Type B pancreatic cell (in vitro differentiated cells): Measurements from ENCODE around the gene HDLBP. TPM values are rescaled to one million over a fixed set of nuclear protein-coding genes. Genes with fewer than 3 reads are reported as not detected.
"Not testable (repeated sequence)": the region's sequence is repeated elsewhere in the genome, so short reads cannot be mapped to it uniquely, and the experiment has no call there.

Experiments
- DNase-seq: peaks from one replicate; pipeline ENCODE4 v3.0.0; 2021; ENCODE audit warnings: mixed read lengths; ENCODE audit not compliant: unreplicated experiment; ENCODE audit errors: extremely low spot score
- H3K27ac Mint-ChIP-seq: 2 replicates; pipeline ENCODE4 v1.8.0; 2021; ENCODE audit warnings: mild to moderate bottlenecking, mixed read lengths
- H3K27me3 Mint-ChIP-seq: 2 replicates; pipeline ENCODE4 v1.8.0; 2021; ENCODE audit warnings: mixed read lengths
- H3K36me3 Mint-ChIP-seq: 2 replicates; pipeline ENCODE4 v1.8.0; 2021; ENCODE audit warnings: mixed read lengths
- H3K4me1 Mint-ChIP-seq: one replicate; pipeline ENCODE4 v1.8.0; 2021; ENCODE audit warnings: mixed read lengths; ENCODE audit not compliant: unreplicated experiment
- H3K4me3 Mint-ChIP-seq: 2 replicates; pipeline ENCODE4 v1.8.0; 2021; ENCODE audit warnings: mild to moderate bottlenecking, mixed read lengths
- H3K9me3 Mint-ChIP-seq: 2 replicates; pipeline ENCODE4 v1.8.0; 2021; ENCODE audit warnings: mixed read lengths
- total RNA-seq: library from RNA; stranded (reverse); gene quantifications from 2 replicates; pipeline ENCODE4 v1.2.1, GENCODE V29; 2021; ENCODE audit warnings: low replicate concordance
- TF ChIP-seq, protein P1 (sequence below): fragments of 200-600 bp; sonication (generic); conservative IDR thresholded peaks from 2 replicates; pipeline ENCODE4 v1.5.0; 2021; ENCODE audit warnings: antibody characterized with exemption, mild to moderate bottlenecking

HDLBP gene
- total RNA-seq, 1 donor from 2014 or later: 466 TPM

DNA sequence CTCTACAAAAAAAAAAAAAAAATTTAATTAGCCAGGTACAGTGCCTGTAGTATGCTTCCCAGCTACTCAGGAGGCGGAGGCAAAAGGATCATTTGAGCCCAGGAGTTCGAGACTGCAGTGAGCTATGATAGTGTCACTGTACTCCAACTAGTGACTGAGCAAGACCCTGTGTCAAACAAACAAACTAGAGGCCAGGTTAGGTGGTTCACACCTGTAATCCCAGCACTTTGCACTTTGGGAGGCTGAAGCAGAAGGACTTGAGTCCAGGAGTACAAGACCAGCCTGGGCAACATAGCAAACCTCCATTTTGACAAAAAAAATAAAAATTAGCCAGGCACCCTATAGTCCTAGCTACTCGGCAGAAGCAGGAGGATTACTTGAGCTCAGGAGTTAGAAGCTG lies 13.4 kb downstream of the HDLBP start:
- Mint-ChIP-seq H3K27ac (no peak overlapping the region), H3K4me1 (peaks cover 36% of the 10 kb centered on the region), H3K4me3 (no peak overlapping the region), H3K27me3 (no peaks in the 10 kb centered on the region), H3K9me3 (peaks cover 4% of the 10 kb centered on the region), H3K36me3 (peaks cover 9% of the 10 kb centered on the region)
- no peak for DNase-seq
- TF ChIP-seq, protein P1, sequence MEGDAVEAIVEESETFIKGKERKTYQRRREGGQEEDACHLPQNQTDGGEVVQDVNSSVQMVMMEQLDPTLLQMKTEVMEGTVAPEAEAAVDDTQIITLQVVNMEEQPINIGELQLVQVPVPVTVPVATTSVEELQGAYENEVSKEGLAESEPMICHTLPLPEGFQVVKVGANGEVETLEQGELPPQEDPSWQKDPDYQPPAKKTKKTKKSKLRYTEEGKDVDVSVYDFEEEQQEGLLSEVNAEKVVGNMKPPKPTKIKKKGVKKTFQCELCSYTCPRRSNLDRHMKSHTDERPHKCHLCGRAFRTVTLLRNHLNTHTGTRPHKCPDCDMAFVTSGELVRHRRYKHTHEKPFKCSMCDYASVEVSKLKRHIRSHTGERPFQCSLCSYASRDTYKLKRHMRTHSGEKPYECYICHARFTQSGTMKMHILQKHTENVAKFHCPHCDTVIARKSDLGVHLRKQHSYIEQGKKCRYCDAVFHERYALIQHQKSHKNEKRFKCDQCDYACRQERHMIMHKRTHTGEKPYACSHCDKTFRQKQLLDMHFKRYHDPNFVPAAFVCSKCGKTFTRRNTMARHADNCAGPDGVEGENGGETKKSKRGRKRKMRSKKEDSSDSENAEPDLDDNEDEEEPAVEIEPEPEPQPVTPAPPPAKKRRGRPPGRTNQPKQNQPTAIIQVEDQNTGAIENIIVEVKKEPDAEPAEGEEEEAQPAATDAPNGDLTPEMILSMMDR: no peak

DNA sequence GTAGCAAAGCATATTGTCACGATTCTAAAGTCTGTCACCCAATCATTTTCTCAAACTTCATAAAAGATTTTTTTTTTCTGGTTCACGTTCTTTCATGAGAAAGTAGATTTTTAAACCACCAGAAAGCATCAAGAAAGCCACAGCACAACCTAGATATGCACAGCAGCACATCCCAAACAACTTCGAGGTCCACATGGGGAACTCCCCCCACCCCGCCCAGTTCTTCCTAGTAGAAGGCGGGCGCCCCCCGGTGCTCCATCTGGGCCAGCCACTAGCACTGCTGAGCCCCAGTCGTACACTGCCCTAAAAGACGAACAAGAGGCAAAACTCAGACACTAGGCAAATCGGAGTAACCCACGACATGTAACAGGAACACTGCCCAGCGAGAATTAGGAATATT lies 15.5 kb downstream of the HDLBP start:
- Mint-ChIP-seq H3K27me3 (no peaks in the 10 kb centered on the region), H3K27ac (peak overlapping the region; percentile 26), H3K4me3 (no peak overlapping the region), H3K9me3 (peaks cover 4% of the 10 kb centered on the region), H3K36me3 (peaks cover 18% of the 10 kb centered on the region), H3K4me1 (peaks cover 36% of the 10 kb centered on the region)
- TF ChIP-seq, protein P1: no peak
- no peak for DNase-seq

DNA sequence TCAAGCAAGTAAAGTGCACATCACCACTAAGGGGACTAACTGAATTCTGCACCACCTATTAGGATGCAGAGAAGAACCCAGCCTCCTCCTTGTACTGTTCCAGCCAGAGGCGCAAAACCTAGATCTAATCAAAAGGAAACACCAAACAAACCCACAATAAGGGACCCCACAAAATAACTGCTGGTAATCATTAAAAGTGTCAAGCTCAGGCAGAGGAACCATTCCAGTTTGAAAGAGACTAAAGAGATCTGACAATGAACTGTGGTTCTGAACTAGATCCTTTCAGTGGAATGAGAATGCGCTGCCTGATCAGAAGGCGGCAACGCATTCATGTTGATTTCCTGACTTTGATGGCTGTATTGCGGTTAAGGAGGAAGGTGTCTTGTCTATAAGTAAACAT lies 16.8 kb downstream of the HDLBP start:
- Mint-ChIP-seq H3K27me3 (no peaks in the 10 kb centered on the region), H3K4me3 (no peak overlapping the region), H3K9me3 (peaks cover 4% of the 10 kb centered on the region), H3K36me3 (peaks cover 18% of the 10 kb centered on the region), H3K27ac (no peak overlapping the region), H3K4me1 (peaks cover 24% of the 10 kb centered on the region)
- no peak for DNase-seq
- TF ChIP-seq, protein P1: no peak

DNA sequence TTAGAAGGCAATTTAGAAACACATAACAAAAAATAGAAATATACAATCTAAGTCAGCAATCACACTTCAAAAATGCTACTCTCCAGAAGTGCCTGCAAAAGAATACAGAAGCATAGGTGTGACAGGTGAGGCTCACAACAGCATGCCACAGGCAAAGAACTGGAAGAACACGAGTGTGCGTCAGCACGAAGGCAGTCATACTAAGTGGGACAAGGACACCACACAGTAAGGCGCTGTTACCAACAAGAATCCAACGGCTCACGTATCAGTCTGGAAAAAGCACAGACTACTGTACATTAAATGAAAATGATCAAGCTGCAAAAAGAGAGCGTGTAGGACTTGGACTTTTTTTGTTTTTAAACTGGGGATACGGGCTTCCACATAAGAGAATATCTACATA lies 18.7 kb downstream of the HDLBP start:
- Mint-ChIP-seq H3K4me3 (no peak overlapping the region), H3K27me3 (no peaks in the 10 kb centered on the region), H3K27ac (no peak overlapping the region), H3K36me3 (peaks cover 18% of the 10 kb centered on the region), H3K9me3 (peaks cover 4% of the 10 kb centered on the region), H3K4me1 (peaks cover 14% of the 10 kb centered on the region)
- no peak for DNase-seq
- TF ChIP-seq, protein P1: no peak

DNA sequence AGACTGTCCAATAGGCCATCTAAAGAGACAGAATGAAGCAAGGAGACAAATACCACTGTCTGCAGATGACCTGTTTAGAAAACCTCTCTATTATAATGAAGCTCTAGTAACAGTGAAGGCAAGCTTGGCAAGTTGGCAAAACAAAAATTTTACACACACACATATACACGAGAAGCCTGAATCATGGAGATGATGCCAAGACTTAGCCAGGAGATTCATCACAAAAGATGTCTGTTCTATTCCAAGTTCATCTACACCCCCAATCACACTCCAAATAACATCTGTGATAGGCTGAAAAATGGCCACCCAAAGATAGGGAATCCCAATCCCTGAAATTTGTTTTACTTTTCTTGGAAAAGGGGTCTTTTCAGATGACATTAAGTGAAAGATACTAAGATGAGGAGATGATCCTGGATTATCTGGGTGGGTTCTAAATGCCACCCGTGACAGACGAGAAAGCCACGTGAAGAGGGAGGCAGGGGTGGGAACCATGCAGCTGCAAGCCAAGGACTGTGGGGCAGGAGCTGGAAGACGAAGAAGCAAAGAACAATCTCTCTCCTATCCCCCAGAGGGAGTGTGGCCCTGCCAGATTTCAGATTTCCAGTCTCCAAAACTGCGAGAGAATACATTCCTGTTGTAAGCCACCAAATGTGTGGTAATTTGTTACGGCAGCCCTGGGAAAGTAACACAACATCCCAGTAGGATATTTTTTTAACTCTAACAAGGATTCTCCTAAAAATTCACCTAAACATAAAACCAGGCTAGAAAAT lies 20.0 kb downstream of the HDLBP start:
- no peak for DNase-seq
- peaks cover 12% of the 10 kb centered on the region for H3K4me1 Mint-ChIP-seq
- no peak overlapping the region for H3K27ac Mint-ChIP-seq
- no peak overlapping the region for H3K4me3 Mint-ChIP-seq
- peaks cover 18% of the 10 kb centered on the region for H3K36me3 Mint-ChIP-seq
- TF ChIP-seq, protein P1: no peak
- peaks cover 4% of the 10 kb centered on the region for H3K9me3 Mint-ChIP-seq
- no peaks in the 10 kb centered on the region for H3K27me3 Mint-ChIP-seq

DNA sequence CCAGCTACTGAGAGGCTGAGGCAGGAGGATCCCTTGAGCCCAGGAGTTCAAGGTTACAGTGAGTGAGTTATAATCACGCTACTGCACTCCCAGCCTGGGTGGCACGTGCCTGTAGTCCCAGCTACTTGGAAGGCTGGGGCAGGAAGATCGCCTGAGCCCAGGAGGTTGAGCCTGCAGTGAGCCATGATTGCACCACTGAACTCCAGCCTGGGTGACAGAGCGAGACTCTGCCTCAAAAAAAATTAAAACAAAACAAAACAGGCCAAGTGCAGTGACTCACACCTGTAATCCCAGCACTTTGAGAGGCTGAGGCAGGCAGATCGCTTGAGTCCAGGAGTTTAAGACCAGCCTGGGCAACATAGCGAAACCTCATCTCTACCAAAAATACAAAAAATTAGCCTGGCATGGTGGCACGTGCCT lies 22.1 kb downstream of the HDLBP start:
- not testable (repeated sequence) for H3K27ac Mint-ChIP-seq, DNase-seq

More for the DNA sequence above, 22.1 kb downstream of the HDLBP start:
- H3K4me3 Mint-ChIP-seq, H3K9me3 Mint-ChIP-seq, H3K27me3 Mint-ChIP-seq: not testable (repeated sequence)
- Mint-ChIP-seq H3K4me1 (peaks cover 11% of the 10 kb centered on the region), H3K36me3 (peaks cover 15% of the 10 kb centered on the region)
